Measurements from ENCODE around the gene STXBP4.

- TF ChIP-seq CTCF (IDR thresholded peaks at IDR 0.05) (no peak), POLR2A (IDR thresholded peaks at IDR 0.05) (no peak)
These were observed 207.3 kb downstream of the STXBP4 start for GRCh38 chr17:55175788-55176427.
